ENCODE measurements around the gene IGF1R.
A peak's percentile ranks its signal among the peaks of the same experiment; 100 is the strongest.

- TF ChIP-seq CTCF (IDR thresholded peaks at IDR 0.05; ENCODE audit: control extremely low read depth in 1 of 3, insufficient read depth in 1 of 3, low read depth in 1 of 3, low read length in 3 of 3) (no peak), EZH2 (IDR thresholded peaks at IDR 0.05; ENCODE audit: low read depth, low read length, severe bottlenecking) (no peak), GTF2F1 (IDR thresholded peaks at IDR 0.05; ENCODE audit: borderline replicate concordance, low read depth, low read length) (no peak), TEAD4 (IDR thresholded peaks at IDR 0.05; ENCODE audit: low read depth, low read length) (peak; percentile 70; the same call in 1 of the 2 replicates), BACH1 (IDR thresholded peaks at IDR 0.05; ENCODE audit: low read length) (no peak), JUN (IDR thresholded peaks at IDR 0.05; ENCODE audit: low read depth, low read length) (0 out of 2 replicates have a peak, but pooled peaks have one; percentile 38), JUND (IDR thresholded peaks at IDR 0.05; ENCODE audit: low read length) (peak; percentile 89), SP1 (IDR thresholded peaks at IDR 0.05; ENCODE audit: low read depth, low read length) (no peak), ZNF274 (IDR thresholded peaks at IDR 0.05; ENCODE audit: borderline replicate concordance, extremely low read depth, low read length) (no peak)
- TF ChIP-seq, protein P1, sequence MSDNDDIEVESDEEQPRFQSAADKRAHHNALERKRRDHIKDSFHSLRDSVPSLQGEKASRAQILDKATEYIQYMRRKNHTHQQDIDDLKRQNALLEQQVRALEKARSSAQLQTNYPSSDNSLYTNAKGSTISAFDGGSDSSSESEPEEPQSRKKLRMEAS (IDR thresholded peaks at IDR 0.05): no peak
- TF ChIP-seq, protein P2, sequence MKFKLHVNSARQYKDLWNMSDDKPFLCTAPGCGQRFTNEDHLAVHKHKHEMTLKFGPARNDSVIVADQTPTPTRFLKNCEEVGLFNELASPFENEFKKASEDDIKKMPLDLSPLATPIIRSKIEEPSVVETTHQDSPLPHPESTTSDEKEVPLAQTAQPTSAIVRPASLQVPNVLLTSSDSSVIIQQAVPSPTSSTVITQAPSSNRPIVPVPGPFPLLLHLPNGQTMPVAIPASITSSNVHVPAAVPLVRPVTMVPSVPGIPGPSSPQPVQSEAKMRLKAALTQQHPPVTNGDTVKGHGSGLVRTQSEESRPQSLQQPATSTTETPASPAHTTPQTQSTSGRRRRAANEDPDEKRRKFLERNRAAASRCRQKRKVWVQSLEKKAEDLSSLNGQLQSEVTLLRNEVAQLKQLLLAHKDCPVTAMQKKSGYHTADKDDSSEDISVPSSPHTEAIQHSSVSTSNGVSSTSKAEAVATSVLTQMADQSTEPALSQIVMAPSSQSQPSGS (IDR thresholded peaks at IDR 0.05; ENCODE audit: low read length): no peak
These were observed 79.0 kb downstream of the IGF1R start for GRCh38 chr15:98727115-98728040.
